HG02938 (cell line): ENCODE results near the gene JAM3.
"Not testable (repeated sequence)": the region's sequence is repeated elsewhere in the genome, so short reads cannot be mapped to it uniquely, and the experiment has no call there.

Experiments used
- ATAC-seq: cut with Tn5 transposase; IDR thresholded peaks from one replicate; pipeline ENCODE4 v1.9.1; 2021; ENCODE audit warnings: mild to moderate bottlenecking, moderate library complexity; ENCODE audit not compliant: unreplicated experiment

JAM3 gene

DNA sequence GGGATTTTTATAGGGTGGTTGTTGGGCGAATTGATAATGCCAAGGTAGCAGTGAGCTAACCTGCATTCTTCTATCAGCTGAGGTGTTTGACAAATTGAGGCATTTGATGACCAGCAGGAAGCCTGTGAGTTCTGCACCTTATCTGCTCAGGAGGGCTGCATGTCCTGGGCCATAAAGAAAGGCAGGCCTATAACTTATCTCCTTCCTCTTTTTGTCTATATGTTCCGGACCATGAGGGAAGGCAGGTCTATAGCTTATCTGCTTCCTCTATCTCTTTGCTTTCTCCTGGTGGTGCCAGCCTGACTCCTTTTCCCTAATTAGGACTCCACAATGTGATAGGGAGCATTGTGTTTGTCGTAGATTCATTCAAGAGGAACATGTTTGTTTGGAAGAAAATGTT lies 8.6 kb upstream of the JAM3 start:
- no peak for ATAC-seq

DNA sequence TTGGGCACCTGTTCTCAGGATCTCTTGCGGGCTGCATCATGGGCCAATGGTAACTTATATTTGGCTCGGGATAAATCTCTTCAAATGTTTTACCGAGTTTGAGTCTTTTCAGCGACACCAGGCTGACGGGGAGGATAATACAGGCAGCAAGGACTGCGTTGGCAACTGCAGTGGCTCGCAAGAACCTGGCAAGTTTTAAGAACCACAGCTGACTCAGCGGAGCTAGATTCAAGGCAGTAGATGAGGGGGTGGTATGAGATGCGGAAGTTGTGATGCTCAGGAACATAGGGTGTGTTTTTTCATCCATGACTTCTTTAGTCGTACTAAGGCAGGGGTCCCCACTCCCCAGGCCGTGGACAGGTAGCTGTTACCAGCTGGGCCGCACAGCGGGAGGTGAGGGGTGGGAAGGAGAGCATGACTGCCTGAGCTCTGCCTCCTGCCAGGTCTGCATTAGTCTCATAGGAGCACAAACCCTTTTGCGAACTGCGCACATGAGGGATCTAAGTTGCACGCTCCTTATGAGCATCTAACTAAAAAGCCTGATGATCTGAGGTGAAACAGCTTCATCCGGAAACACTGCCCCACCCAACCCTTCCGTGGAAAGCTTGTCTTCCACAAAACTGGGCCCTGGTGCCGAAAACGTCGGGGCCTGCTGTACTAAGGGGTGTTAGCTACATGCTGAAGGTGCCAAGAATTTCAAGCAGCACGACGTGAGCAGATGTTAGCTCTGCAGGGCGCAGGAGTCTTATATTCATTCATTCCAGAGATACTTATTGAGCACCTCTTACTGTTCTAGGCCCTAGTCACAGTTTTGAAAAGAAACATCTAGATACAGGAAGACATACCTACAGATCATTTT lies 6.4 kb upstream of the JAM3 start:
- ATAC-seq = no peak

DNA sequence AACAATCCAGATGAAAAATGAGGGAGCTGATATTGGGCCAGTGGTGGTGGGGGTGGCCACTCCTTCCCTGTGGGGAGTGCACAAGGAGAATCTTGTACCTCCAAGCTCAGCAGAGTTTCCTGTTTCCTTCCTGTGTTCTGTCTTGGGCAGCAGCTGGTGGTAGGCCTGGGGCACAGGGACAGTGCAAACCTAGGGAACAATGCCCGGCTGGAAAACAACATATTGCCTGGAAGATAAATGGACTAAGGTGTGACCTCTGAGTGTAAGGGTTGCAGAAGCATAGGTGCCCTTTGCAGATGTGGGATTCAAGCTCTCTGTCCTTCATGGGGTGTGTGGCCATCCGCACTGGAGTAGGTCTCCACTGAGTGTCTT lies 5.8 kb upstream of the JAM3 start:
- no peak for ATAC-seq

DNA sequence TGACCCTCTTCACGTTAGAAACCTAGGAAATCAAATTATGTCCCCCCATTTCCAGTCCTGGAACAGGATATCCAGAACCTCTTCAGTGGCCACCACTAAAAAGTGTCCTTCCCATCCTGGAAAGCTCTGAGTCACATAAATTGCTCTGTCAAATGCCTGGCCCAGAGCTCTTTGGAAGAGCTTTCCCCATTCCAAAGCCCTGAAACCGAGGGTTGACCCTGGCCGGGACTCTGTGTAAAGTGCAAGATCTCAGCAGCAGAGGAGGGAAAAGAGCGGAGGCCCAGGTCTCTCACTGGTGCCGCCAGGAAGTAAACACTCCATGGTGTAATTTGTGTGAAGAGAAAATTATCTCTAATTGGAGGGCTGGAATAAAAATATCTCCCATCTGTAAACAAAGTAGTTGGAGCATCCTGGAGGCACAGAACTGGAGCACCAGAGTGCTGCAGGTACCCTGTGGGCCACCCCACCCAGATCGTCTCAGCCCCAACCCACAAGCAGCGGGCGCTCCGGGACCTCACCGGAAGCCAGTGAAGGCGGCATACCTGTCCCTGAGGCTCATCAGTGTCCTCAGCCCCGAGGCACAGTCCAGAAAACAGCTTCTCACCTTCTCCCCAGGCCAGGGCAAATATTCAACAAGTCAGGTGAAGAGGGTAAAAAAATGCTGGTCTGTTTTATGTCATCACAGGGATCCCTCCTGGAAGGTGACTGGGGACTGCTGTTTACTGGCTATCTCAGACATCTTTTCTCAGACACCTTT lies 4.7 kb upstream of the JAM3 start:
- ATAC-seq = no peak

DNA sequence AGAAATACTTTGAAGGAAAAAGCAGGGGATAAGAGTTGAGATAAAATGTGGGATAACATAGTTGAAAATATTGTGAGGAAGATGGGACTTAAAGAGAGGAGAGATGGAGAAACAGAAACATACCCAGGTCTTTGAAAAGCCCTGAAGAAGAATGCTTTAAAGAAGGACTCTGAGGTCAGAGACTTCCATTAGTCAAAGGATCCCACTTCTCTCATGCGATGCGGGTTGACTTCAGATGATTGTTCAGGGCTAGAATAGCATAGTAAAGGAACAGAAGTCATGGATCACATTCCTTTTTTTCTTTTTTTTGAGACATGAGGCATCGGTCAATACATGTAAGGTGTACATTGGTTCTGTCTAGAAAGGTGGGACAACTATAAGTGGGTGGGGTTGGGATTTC lies 3.5 kb upstream of the JAM3 start:
- ATAC-seq = no peak

DNA sequence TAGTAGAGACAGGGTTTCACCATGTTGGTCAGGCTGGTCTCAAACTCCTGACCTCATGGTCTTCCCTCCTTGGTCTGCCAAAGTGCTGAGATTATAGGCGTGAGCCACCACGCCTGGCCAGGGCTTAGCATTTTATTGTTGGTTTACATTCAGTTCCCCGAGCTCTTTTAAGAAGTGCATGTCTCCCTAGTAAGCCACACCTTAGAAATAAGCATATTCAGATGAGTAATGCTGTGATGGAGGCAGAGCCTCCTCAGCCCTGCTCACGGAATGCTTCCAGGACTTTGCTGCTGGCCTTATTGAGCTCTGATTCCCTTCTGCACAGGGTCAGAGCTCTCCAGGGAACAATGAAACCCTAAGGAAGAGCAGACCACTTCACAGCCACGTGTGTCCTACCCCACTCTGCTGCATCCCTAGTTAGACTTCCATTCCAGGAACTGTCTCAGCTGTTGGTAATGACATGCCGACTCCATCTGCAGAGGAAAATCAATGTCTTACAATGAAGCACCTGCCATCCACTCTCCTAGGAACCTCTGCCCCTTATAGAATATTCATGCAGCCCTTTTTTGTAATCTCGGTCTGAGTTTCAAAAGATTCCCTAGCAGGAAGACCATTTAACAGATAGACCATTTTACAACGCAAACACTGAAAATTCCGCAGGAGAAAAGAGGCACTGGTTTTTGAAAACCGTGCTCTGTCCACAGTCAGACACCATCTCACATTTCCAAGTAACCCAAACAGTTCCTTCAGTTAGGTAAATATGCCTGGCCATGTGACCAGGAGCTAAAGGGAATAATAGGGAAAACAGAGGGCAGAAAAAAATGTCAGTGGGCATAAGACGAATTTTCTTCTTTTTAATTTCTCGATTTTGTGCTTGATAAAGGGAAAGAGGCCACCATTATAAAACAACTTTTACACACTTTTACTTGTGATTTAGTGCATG lies 1.7 kb upstream of the JAM3 start:
- no peak for ATAC-seq

DNA sequence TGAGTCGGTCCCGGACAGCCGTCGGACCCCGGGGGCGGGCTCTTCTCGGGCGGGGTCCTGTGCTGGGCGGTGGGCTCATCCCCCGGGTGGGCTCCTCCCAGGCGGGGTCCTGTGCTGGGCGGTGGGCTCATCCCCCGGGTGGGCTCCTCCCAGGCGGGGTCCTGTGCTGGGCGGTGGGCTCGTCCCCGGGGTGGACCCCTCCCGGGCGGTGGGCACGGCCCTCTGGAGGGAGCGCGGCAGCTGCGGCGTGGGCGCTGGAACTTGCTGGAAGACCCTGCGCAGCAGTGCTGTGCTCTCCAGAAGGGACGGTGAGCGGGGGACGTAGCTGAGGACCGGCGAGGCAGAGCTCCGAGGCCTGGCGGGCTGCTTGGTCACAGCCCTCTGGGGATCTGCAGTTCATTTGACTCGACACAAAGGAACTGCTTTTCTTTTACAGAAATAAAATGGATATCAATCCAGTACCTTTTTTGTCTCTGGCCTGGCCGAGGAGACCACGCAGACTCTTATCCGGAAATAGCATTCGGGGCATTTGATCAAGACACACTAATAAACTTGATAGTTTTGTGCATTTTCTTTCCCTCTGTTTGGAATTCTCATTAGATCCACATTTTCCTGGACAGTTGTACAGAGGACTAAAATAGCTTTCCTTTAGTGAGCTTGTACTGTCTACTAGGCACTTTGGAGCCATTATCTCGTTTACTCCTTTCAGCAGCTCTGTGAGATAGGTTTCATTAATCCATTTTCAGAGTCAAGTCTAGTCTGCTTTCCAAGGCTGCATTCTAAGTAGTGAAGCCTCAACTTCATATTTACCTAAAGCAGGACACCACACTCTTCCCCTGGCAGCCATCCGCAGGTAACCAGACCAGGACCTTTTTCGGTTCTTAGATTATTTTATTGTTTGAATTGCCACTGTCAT lies 812 bp downstream of the JAM3 start:
- ATAC-seq = no peak

DNA sequence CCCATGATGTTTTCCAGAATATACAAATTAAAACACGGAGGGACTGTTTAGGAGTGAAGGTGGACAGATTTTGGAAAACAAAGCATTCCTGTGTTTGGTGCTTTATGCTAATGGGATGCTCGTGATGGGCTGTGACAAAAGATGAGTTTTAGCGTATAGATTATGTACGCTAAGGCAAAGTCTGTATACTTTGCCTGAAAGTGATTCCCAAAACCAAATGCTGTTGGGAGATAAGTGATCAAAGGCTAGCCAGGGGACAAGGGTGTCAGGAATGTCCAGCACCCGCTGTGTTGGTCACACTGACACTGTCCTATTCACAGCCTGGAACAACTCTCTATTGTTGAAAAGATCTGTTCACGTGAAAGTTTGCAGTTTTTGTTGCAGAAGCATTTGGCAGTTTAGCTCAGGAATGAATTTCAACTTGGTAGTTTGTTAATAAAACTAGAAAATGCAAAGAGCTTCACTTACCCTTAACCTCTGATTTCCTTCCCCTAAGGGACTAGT lies 1.5 kb downstream of the JAM3 start:
- ATAC-seq = no peak

DNA sequence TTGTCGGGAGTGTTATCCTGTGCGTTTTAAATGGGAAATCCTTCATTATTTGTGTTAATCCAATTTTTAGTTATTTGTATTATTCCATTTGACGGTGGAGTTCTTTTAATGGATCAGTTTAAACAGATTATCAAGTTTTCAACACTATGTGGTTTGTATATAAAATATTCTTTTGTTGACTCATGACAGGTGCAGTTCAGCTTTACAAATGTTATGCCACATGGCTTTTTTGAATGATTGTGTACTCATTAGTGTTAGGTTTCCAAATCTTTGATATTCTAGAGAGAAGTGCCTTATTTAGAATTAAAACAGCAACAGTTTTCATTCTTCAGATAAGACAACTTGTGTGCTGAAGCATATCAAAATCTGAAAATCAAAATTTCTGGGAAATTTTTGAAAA lies 2.4 kb downstream of the JAM3 start:
- ATAC-seq = no peak

DNA sequence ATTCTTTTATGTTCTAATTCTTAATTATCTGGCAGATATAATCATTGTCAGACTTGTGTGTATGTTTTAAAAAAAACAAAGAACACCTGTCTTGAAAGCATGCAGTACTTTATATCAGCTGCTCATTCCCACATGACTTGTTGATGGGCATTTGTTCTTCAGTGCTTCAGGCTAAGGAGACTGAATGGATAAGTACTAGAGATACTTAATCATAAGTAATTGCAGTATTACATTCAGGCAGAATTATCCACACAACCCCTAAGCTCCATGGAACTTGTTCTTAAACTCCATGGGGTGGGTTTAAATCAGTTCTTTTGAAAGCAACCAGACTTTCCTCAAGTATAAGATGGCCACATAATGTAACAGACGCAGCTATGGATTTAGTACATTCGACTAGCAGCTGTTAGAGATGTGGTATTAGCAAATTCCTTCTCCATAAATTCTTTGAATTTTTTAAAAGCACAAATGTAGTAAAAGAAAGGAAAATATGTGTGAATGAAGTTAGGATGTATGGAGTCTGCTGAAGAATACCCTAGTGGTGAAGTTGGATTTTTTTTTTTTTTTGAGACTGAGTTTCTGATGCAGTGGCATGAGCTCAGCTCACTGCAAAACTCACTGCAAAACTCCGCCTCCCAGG lies 3.0 kb downstream of the JAM3 start:
- ATAC-seq = no peak

DNA sequence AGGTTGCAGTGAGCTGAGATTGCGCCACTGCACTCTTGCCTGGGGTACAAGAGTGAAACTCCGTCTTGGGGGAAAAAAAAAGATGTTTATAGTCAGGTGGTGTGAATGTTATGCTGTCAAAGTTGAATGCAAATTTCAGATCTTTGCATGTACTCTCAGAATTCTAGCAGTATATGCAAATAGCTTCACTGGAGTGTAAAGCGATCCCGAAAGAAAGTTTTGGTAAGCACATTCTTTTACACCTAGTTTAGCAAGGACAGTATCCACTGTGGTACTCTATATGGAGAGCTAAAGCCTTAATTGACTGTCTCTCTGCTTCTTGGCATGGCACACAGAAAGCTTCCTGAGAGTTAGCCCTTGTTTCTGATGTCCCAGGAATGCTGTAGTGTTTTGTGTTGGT lies 4.0 kb downstream of the JAM3 start:
- no peak for ATAC-seq

DNA sequence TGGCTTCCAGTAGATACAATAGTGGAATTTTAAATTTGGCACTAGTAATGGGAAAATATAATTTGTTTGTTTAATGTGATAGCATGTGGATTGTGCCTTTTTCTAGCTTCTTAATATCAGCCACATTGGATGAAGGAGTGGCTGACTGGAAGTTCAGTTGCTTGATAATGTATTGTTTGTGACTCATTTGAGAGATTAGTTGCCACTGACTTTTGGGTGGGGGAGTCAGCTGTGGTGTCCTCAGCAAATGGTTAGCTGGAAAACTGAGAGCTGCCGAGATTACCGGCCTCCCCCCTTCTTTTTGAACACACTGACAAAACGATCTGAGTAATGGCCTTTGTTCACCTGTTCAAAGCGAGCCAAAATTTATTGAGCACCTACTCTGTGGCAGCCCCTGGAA lies 5.5 kb downstream of the JAM3 start:
- ATAC-seq = no peak

DNA sequence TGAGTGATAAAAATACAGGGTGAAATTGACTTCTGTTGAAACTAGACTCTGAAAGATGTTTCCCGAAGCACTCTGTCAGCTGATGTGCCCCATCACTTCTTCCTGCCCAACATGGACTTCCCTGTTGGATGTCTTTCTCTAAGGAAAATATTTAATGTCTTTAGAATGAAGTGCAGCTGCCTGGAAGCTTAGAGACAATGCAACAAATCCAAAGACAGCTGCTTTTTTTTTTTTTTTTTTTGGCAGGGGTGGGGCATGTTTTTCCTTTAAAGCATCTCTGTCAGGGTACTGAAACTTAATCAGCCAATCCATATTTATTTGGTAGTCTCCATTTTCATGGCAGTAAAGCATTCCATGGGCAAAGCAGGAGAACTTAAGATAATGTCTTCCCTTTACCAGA lies 5.9 kb downstream of the JAM3 start:
- ATAC-seq = no peak

DNA sequence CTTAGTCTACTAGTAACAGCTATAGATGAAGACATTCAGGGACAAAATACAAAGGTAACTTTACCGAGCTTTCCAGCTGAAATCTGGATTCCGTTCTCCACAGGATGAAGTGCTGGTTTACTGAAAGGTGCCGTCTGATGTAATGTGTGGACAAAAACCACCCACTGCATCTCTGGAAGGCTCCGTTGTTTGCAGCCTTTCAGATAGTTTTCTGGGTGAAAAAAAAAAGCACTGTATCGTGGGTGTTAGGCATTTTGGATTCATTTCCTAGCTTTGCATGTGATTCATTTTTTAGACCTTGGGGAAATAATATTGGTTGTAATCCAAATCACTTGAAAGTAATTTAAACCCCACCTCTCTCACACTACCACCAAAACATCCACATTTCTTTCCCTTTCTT lies 10.4 kb downstream of the JAM3 start:
- no peak for ATAC-seq

DNA sequence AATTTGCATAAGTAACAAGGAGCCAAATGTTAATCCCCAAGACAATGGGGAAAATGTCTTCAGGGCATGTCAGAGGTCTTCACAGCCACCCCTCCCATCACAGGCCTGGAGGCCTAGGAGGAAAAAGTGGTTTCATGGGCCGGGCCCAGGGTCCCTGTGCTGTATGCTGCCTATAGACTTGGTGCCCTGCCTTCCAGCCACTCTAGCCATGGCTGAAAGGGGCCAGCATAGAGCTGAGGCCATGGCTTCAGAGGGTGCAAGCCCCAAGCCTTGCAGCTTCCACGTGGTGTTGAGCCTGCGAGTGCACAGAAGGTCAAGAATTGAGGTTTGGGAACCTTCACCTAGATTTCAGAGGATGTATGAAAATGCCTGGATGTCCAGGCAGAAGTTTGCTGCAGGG lies 12.4 kb downstream of the JAM3 start:
- not testable (repeated sequence) for ATAC-seq

DNA sequence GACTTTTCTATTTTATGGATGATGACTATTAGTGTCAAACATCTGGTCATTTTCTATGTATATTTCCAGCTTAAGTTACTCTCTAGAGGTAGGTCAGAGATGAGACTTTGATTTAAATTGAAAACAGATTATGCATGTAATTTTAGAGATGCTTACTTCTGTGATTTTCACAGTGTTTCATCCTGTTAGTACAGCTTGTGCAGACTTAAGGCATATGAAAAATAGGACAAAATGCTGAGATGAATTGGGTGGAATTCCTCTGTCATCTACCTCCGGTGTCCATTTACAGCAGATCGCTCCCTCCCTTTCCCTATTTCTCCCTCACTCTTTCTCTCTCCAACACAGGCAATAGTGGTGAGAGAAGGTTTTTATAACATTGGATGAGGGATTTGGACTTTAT lies 14.1 kb downstream of the JAM3 start:
- ATAC-seq = no peak

DNA sequence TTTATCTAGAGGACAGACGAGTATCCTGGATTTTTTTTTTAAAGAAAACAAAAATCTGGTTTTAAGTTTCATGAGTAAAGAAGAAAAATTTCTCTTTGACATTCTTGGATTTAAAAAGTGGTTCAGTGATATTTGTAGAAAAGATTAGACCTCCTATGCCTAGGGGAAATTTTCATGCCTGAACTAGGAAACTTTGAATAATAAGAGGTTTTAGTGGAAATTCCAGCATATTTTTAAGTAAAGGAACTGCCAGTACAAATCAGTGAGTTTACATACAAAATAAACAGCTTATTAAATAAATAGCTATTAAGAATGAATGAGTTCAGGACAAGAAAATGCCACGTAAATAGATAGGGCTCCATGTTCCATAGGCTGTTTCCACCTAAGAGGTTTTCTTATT lies 17.5 kb downstream of the JAM3 start:
- no peak for ATAC-seq

DNA sequence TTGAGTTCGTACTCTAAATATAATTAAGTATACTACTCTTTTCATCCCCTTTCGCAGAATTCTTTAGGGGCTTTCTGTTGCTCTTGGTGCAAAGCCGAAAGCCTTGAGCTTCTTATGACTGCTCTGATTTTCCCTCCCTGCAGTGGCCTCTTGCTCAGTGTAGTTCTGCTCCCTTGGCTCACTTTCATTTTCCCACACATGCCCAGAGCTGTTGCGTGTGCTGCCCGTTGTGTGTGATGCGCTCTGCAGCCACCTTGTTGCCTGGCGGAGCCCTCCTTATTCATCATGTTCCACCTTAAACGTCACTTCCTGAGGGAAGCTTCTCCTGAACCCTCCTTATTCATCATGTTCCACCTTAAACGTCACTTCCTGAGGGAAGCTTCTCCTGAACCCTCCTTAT lies 23.1 kb downstream of the JAM3 start:
- not testable (repeated sequence) for ATAC-seq

DNA sequence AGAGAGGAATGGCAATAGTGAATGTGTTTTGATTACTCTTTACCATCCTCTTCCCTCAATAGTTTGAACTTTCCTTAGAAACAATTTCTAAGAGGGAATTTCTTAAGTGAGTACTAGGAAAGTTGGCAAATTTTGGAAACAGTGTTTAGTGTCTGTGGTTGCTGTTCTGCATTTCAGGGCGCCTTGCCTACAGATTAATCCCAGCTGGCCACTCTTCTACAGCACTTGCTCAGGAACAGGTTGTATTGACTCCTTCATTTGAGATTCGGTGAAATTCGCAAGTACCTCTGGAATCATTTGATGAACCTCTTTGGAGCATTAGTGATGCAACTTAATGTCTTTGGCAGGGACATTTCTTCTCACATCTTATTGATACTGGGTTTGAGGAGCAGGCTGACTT lies 28.3 kb downstream of the JAM3 start:
- no peak for ATAC-seq
